Endothelial cell (in vitro differentiated cells): Measurements from ENCODE around the gene PTPRN2. TPM values are rescaled to one million over a fixed set of nuclear protein-coding genes. Genes with fewer than 3 reads are reported as not detected.

Experiments
- DNase-seq: peaks from one replicate; pipeline ENCODE4 v3.0.0; 2021; ENCODE audit warnings: low spot score
- H3K27ac Mint-ChIP-seq: one replicate; pipeline ENCODE4 v1.8.0; 2021; ENCODE audit warnings: mixed read lengths, inconsistent platforms; ENCODE audit not compliant: unreplicated experiment
- H3K27me3 Mint-ChIP-seq: one replicate; pipeline ENCODE4 v1.8.0; 2021; ENCODE audit warnings: mild to moderate bottlenecking, moderate library complexity, mixed read lengths, inconsistent platforms; ENCODE audit not compliant: unreplicated experiment
- H3K36me3 Mint-ChIP-seq: one replicate; pipeline ENCODE4 v1.8.0; 2021; ENCODE audit warnings: mild to moderate bottlenecking, low read depth, mixed read lengths, inconsistent platforms; ENCODE audit not compliant: unreplicated experiment
- H3K4me1 Mint-ChIP-seq: one replicate; pipeline ENCODE4 v1.8.0; 2021; ENCODE audit warnings: mild to moderate bottlenecking, mixed read lengths, inconsistent platforms; ENCODE audit not compliant: unreplicated experiment
- H3K4me3 Mint-ChIP-seq: one replicate; pipeline ENCODE4 v1.8.0; 2021; ENCODE audit warnings: mild to moderate bottlenecking, mixed read lengths, inconsistent platforms; ENCODE audit not compliant: unreplicated experiment
- H3K9me3 Mint-ChIP-seq: one replicate; pipeline ENCODE4 v1.8.0; 2021; ENCODE audit warnings: mixed read lengths, inconsistent platforms; ENCODE audit not compliant: unreplicated experiment
- total RNA-seq: library from RNA; stranded (reverse); fragmentation: NEBNext Ultra II Directional; extraction: Animal tissue kit (Norgen Biotek cat#: 25700); gene quantifications from one replicate; pipeline ENCODE4 v1.2.1, GENCODE V29; 2021; ENCODE audit not compliant: unreplicated experiment
- TF ChIP-seq, protein P1 (sequence below): fragments of 200-600 bp; sonication (generic); IDR thresholded peaks from one replicate; pipeline ENCODE4 v1.5.0; 2021; ENCODE audit warnings: antibody characterized with exemption; ENCODE audit not compliant: unreplicated experiment

PTPRN2 gene
- total RNA-seq, 1 donor from 2014 or later: 0.18 TPM

DNA sequence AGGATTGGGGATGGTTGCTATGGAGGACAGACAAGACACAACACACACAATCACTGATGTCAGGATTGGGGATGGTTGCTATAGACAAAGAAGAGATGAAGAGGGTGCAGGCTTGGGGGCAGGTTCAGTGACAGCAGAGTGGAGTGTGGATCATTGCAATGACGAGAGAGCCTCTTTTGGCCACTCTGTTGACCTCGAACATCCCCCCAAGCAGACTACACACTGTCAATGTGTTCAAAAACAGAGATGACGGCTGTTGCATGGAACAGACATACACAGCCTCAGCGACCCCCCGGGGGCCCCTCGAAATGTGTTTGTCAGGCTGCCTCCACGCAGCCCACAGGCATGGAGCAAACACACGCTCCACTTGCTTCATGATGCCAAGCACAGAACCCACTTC is 133.0 kb downstream of the PTPRN2 start:
- no peaks in the 10 kb centered on the region for H3K4me1 Mint-ChIP-seq
- H3K9me3 Mint-ChIP-seq: peaks cover 55% of the 10 kb centered on the region
- no peak overlapping the region for H3K27ac Mint-ChIP-seq
- H3K36me3 Mint-ChIP-seq: peaks cover 26% of the 10 kb centered on the region
- H3K4me3 Mint-ChIP-seq: no peak overlapping the region
- no peak for DNase-seq
- peaks cover 32% of the 10 kb centered on the region for H3K27me3 Mint-ChIP-seq
- TF ChIP-seq, protein P1, sequence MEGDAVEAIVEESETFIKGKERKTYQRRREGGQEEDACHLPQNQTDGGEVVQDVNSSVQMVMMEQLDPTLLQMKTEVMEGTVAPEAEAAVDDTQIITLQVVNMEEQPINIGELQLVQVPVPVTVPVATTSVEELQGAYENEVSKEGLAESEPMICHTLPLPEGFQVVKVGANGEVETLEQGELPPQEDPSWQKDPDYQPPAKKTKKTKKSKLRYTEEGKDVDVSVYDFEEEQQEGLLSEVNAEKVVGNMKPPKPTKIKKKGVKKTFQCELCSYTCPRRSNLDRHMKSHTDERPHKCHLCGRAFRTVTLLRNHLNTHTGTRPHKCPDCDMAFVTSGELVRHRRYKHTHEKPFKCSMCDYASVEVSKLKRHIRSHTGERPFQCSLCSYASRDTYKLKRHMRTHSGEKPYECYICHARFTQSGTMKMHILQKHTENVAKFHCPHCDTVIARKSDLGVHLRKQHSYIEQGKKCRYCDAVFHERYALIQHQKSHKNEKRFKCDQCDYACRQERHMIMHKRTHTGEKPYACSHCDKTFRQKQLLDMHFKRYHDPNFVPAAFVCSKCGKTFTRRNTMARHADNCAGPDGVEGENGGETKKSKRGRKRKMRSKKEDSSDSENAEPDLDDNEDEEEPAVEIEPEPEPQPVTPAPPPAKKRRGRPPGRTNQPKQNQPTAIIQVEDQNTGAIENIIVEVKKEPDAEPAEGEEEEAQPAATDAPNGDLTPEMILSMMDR: no peak

DNA sequence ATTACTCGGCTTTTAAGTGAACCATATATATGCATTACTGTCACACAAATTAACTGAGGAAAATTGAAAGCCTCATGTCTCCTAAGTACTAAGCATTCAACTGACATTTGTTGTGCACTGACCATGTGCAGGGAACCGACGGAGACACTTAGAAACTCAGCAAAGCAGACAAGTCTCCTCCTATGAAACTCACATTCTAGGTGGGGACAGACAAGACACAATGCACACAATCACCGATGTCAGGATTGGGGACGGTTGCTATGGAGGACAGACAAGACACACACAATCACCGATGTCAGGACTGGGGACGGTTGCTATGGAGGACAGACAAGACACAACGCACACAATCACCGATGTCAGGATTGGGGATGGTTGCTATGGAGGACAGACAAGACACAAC is 134.0 kb downstream of the PTPRN2 start:
- Mint-ChIP-seq H3K27ac (no peak overlapping the region), H3K27me3 (peaks cover 26% of the 10 kb centered on the region), H3K9me3 (peaks cover 58% of the 10 kb centered on the region), H3K4me1 (no peaks in the 10 kb centered on the region), H3K36me3 (peaks cover 30% of the 10 kb centered on the region), H3K4me3 (peak overlapping the region; percentile 35)
- TF ChIP-seq, protein P1: no peak
- DNase-seq: no peak

GRCh38 chr7:158452331-158452730 is 135.3 kb downstream of the PTPRN2 start:
- H3K27ac Mint-ChIP-seq: no peak overlapping the region
- DNase-seq: no peak
- peaks cover 30% of the 10 kb centered on the region for H3K36me3 Mint-ChIP-seq
- no peaks in the 10 kb centered on the region for H3K4me1 Mint-ChIP-seq
- peaks cover 18% of the 10 kb centered on the region for H3K27me3 Mint-ChIP-seq
- TF ChIP-seq, protein P1: no peak
- peaks cover 48% of the 10 kb centered on the region for H3K9me3 Mint-ChIP-seq
- no peak overlapping the region for H3K4me3 Mint-ChIP-seq

DNA sequence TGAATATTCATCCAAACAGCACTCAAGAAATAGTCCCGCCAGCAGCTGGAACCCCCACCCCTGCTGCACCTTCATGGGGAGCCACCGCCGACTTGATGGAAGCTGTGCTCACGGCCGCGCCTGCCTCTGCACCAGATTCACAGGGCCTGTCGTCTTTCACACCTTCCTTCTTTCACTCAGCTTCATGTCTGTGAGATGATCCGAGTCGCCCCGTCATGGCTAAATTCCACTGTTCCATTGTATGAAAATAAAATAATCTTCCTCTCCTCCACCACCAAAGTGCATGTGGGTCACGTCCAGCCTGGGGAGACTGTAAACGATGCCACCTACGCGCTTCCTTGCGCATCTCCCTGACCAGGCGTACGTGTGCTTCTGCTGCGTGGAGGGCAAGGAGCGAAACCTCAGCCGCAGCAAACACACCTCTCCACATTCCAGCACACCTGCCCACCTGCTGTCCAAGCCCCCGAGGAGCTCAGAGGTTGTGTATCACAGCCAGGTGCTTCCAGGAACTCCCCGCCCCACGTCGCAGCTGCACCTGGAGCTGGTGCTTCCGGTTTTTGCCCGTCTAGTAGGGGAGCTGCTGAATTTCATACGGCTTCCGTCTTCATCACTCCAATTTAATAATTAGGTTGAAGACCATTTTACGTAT is 137.0 kb downstream of the PTPRN2 start:
- Mint-ChIP-seq H3K36me3 (peaks cover 22% of the 10 kb centered on the region), H3K4me1 (no peaks in the 10 kb centered on the region), H3K27me3 (peaks cover 14% of the 10 kb centered on the region), H3K27ac (no peak overlapping the region), H3K4me3 (peak overlapping the region; percentile 34), H3K9me3 (peaks cover 38% of the 10 kb centered on the region)
- DNase-seq: no peak
- TF ChIP-seq, protein P1: no peak

GRCh38 chr7:158449942-158450341 is 137.7 kb downstream of the PTPRN2 start:
- H3K36me3 Mint-ChIP-seq: peaks cover 22% of the 10 kb centered on the region
- DNase-seq: no peak
- peaks cover 41% of the 10 kb centered on the region for H3K9me3 Mint-ChIP-seq
- TF ChIP-seq, protein P1: no peak
- peak overlapping the region; percentile 34 for H3K4me3 Mint-ChIP-seq
- peaks cover 15% of the 10 kb centered on the region for H3K27me3 Mint-ChIP-seq
- H3K4me1 Mint-ChIP-seq: no peaks in the 10 kb centered on the region
- H3K27ac Mint-ChIP-seq: no peak overlapping the region
